C4-2B (cell line): ENCODE measurements around the gene PEAR1.

Source experiments
- ZFX ChIP-seq: fragments of 450-650 bp; IDR thresholded peaks from 2 replicates; pipeline ENCODE4 v1.6.1; 2017
- TF ChIP-seq, protein P1 (sequence below): fragments of 450-650 bp; conservative IDR thresholded peaks from 2 replicates; pipeline ENCODE4 v1.5.1; 2017; ENCODE audit warnings: mild to moderate bottlenecking

- TF ChIP-seq, protein P1, sequence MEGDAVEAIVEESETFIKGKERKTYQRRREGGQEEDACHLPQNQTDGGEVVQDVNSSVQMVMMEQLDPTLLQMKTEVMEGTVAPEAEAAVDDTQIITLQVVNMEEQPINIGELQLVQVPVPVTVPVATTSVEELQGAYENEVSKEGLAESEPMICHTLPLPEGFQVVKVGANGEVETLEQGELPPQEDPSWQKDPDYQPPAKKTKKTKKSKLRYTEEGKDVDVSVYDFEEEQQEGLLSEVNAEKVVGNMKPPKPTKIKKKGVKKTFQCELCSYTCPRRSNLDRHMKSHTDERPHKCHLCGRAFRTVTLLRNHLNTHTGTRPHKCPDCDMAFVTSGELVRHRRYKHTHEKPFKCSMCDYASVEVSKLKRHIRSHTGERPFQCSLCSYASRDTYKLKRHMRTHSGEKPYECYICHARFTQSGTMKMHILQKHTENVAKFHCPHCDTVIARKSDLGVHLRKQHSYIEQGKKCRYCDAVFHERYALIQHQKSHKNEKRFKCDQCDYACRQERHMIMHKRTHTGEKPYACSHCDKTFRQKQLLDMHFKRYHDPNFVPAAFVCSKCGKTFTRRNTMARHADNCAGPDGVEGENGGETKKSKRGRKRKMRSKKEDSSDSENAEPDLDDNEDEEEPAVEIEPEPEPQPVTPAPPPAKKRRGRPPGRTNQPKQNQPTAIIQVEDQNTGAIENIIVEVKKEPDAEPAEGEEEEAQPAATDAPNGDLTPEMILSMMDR, result no peak
- TF ChIP-seq ZFX, result no peak
These were observed 55.6 kb downstream of the PEAR1 start for GRCh38 chr1:156949127-156949526.
